SH-SY5Y (cell line): ENCODE data around the gene MUC22.

Source experiments
- GATA2 ChIP-seq: IDR thresholded peaks from 2 replicates; pipeline ENCODE4 v1.6.1; 2011; ENCODE audit warnings: mild to moderate bottlenecking, low read depth, low read length
- GATA3 ChIP-seq: IDR thresholded peaks from 2 replicates; pipeline ENCODE4 v1.6.1; 2011; ENCODE audit warnings: low read depth, mild to moderate bottlenecking, low read length, moderate library complexity

- TF ChIP-seq GATA3, result no peak
- no peak for TF ChIP-seq GATA2
Observed at GRCh38 chr6:31016659-31017299, 6.5 kb downstream of the MUC22 start.
